Gastrocnemius medialis (tissue), 4 donors: ENCODE data around the gene CHST15. TPM values are rescaled to one million over a fixed set of nuclear protein-coding genes. Genes with fewer than 3 reads are reported as not detected.

Source experiments
- ATAC-seq, 2 donors: fragments of 150-250 bp; one replicate each; pipeline ENCODE4 v1.9.1; 2016
- DNase-seq, 2 donors: peaks; one replicate each; pipeline ENCODE4 v3.0.0-alpha.2; 2019
- H3K27ac ChIP-seq, 4 donors: fragments of 200-600 bp; sonication (generic); 1 replicate in 1 of 4; 2 replicates in 3 of 4; pipeline ENCODE4 v1.5.1; 2016 to 2018; ENCODE audit warnings: mild to moderate bottlenecking in 2 of 4, moderate library complexity in 1 of 4
- H3K27me3 ChIP-seq, 3 donors: fragments of 200-600 bp; sonication (generic) in 2 of 3; 1 replicate in 1 of 3; 2 replicates in 2 of 3; pipeline versions ENCODE4 v1.5.1 to v1.6.0; 2016 to 2019; ENCODE audit warnings: mild to moderate bottlenecking in 1 of 3, moderate library complexity in 1 of 3
- H3K36me3 ChIP-seq, 2 donors: fragments of 200-600 bp; sonication (generic) in 1 of 2; one replicate each; pipeline ENCODE4 v1.5.1; 2017 to 2018
- H3K4me1 ChIP-seq, 2 donors: fragments of 200-600 bp; sonication (generic) in 1 of 2; one replicate each; pipeline ENCODE4 v1.5.1; 2016 to 2017; ENCODE audit warnings: mild to moderate bottlenecking in 2 of 2
- H3K4me3 ChIP-seq, 4 donors: fragments of 200-600 bp; sonication (generic) in 3 of 4; 1 replicate in 1 of 4; 2 replicates in 3 of 4; pipeline ENCODE4 v1.5.1; 2016 to 2019; ENCODE audit warnings: mild to moderate bottlenecking in 2 of 4
- H3K9me3 ChIP-seq, 3 donors: fragments of 200-600 bp; sonication (generic) in 2 of 3; 1 replicate in 1 of 3; 2 replicates in 2 of 3; pipeline ENCODE4 v1.5.1; 2016 to 2019
- CTCF ChIP-seq, 5 experiments: fragments of 450-650 bp in 3 of 5; fragments of 200-600 bp in 2 of 5; sonication (generic) in 2 of 5; IDR thresholded peaks in 4 of 5; conservative IDR thresholded peaks in 1 of 5; 1 replicate in 4 of 5; 2 replicates in 1 of 5; pipeline ENCODE4 v1.5.1; 2016 to 2019; ENCODE audit warnings: antibody characterized with exemption in 5 of 5, mild to moderate bottlenecking in 3 of 5, moderate library complexity in 3 of 5
- POLR2A ChIP-seq, 2 donors: fragments of 450-650 bp; IDR thresholded peaks; one replicate each; pipeline ENCODE4 v1.6.1; 2017; ENCODE audit warnings: antibody characterized with exemption in 2 of 2, mild to moderate bottlenecking in 2 of 2, moderate library complexity in 2 of 2
- in situ Hi-C, 4 donors: fragments of 200-750 bp; cut with MboI; loops; one replicate each; pipeline versions ENCODE4 v1.15.0 to v1.8.0; 2017; ENCODE audit warnings: low sequenced_read_pairs in 4 of 4
- intact Hi-C: fragments of 100-400 bp; cut with DNase I; formaldehyde crosslinking; loops from one replicate; pipeline ENCODE4 v1.15.1; 2023; ENCODE audit warnings: low total_unique reads
- total RNA-seq, 4 donors: library from RNA; depleted of rRNA; stranded (reverse); fragments of >200 nt; gene quantifications; one replicate each; pipeline versions ENCODE4 v1.1.0 to v1.2.3, GENCODE V29; 2016

The CHST15 gene
- total RNA-seq, 4 donors from 2014 or later = 9.0 to 32.2 (median 20.3) TPM

- no peak overlapping the region for H3K4me3 ChIP-seq
- H3K27me3 ChIP-seq = no peaks in the 10 kb centered on the region
- in situ Hi-C loops = no loop called here
- H3K9me3 ChIP-seq = no peaks in the 10 kb centered on the region
- peaks cover 0 to 6% of the 10 kb centered on the region in 2 donors for H3K4me1 ChIP-seq
- TF ChIP-seq POLR2A (IDR thresholded peaks at IDR 0.05) = no peak
- TF ChIP-seq CTCF (IDR thresholded peaks at IDR 0.05 in 4 of 5, conservative IDR thresholded peaks at IDR 0.05 in 1 of 5) = no peak
- intact Hi-C loops = no loop called here
- ATAC-seq = no peak
- H3K36me3 ChIP-seq = peaks cover 0 to 5% of the 10 kb centered on the region in 2 donors
- DNase-seq = no peak
- H3K27ac ChIP-seq = no peak overlapping the region
Measured at GRCh38 chr10:124005991-124006392, 87.4 kb downstream of the CHST15 start.

GRCh38 chr10:124005091-124005490 is 88.3 kb downstream of the CHST15 start:
- H3K4me3 ChIP-seq = no peak overlapping the region
- DNase-seq = no peak
- no peaks in the 10 kb centered on the region for H3K9me3 ChIP-seq
- TF ChIP-seq CTCF (IDR thresholded peaks at IDR 0.05 in 4 of 5, conservative IDR thresholded peaks at IDR 0.05 in 1 of 5) (no peak), POLR2A (IDR thresholded peaks at IDR 0.05) (no peak)
- peaks cover 0 to 5% of the 10 kb centered on the region in 2 donors for H3K36me3 ChIP-seq
- in situ Hi-C loops = no loop called here
- no peaks in the 10 kb centered on the region for H3K27me3 ChIP-seq
- no peak overlapping the region for H3K27ac ChIP-seq
- peaks cover 0 to 6% of the 10 kb centered on the region in 2 donors for H3K4me1 ChIP-seq
- no peak for ATAC-seq
- intact Hi-C loops = no loop called here

GRCh38 chr10:124004663-124005004 is 88.8 kb downstream of the CHST15 start:
- Histone ChIP-seq H3K27me3 (no peaks in the 10 kb centered on the region), H3K4me1 (peaks cover 0 to 6% of the 10 kb centered on the region in 2 donors), H3K36me3 (peaks cover 0 to 5% of the 10 kb centered on the region in 2 donors), H3K4me3 (no peak overlapping the region), H3K9me3 (no peaks in the 10 kb centered on the region), H3K27ac (no peak overlapping the region)
- TF ChIP-seq POLR2A (IDR thresholded peaks at IDR 0.05) (no peak), CTCF (IDR thresholded peaks at IDR 0.05 in 4 of 5, conservative IDR thresholded peaks at IDR 0.05 in 1 of 5) (no peak)
- DNase-seq = no peak
- intact Hi-C loops (no loop called here), in situ Hi-C loops (no loop called here)
- no peak for ATAC-seq

- Histone ChIP-seq H3K4me1 (peaks cover 0 to 6% of the 10 kb centered on the region in 2 donors), H3K27me3 (no peaks in the 10 kb centered on the region), H3K4me3 (no peak overlapping the region), H3K27ac (no peak overlapping the region), H3K9me3 (no peaks in the 10 kb centered on the region), H3K36me3 (peaks cover 0 to 3% of the 10 kb centered on the region in 2 donors)
- DNase-seq (no peak), ATAC-seq (no peak)
- intact Hi-C loops (no loop called here), in situ Hi-C loops (no loop called here)
- TF ChIP-seq POLR2A (IDR thresholded peaks at IDR 0.05) (no peak), CTCF (IDR thresholded peaks at IDR 0.05 in 4 of 5, conservative IDR thresholded peaks at IDR 0.05 in 1 of 5) (no peak)
Measured at GRCh38 chr10:124003871-124004662, 89.3 kb downstream of the CHST15 start.
